Omental fat pad (tissue), 4 donors: ENCODE results near the gene PRKAG2. TPM values are rescaled to one million over a fixed set of nuclear protein-coding genes. Genes with fewer than 3 reads are reported as not detected.

ENCODE experiments used
- ATAC-seq: fragments of 150-250 bp; one replicate; pipeline ENCODE4 v1.9.1; 2016; ENCODE audit warnings: mild to moderate bottlenecking, moderate library complexity; ENCODE audit not compliant: low FRiP score
- DNase-seq: peaks from one replicate; pipeline ENCODE4 v3.0.0-alpha.2; 2019; ENCODE audit warnings: low spot score
- CTCF ChIP-seq, 3 donors: fragments of 450-650 bp; IDR thresholded peaks; one replicate each; pipeline ENCODE4 v1.5.1; 2016 to 2017; ENCODE audit warnings: antibody characterized with exemption in 3 of 3, mild to moderate bottlenecking in 3 of 3, moderate library complexity in 2 of 3
- total RNA-seq, 4 donors: library from RNA; depleted of rRNA; stranded (reverse); fragments of >200 nt; gene quantifications; one replicate each; pipeline ENCODE4 v1.1.0, GENCODE V29; 2016

The PRKAG2 gene
- total RNA-seq, 4 donors from 2014 or later, result 31.6 to 49.5 (median 36.9) TPM

GRCh38 chr7:151681726-151682125 lies 195.2 kb downstream of the PRKAG2 start:
- no peak for TF ChIP-seq CTCF (IDR thresholded peaks at IDR 0.05)
- no peak for DNase-seq

GRCh38 chr7:151680810-151681209 lies 196.1 kb downstream of the PRKAG2 start:
- ATAC-seq (peak; percentile 34), DNase-seq (no peak)
- no peak for TF ChIP-seq CTCF (IDR thresholded peaks at IDR 0.05)

More at GRCh38 chr7:151681726-151682125, 195.2 kb downstream of the PRKAG2 start:
- ATAC-seq, result no peak

GRCh38 chr7:151679881-151680612 lies 196.9 kb downstream of the PRKAG2 start:
- ATAC-seq (no peak), DNase-seq (no peak)
- no peak for TF ChIP-seq CTCF (IDR thresholded peaks at IDR 0.05)

GRCh38 chr7:151679071-151679708 lies 197.7 kb downstream of the PRKAG2 start:
- no peak for ATAC-seq
- no peak for TF ChIP-seq CTCF (IDR thresholded peaks at IDR 0.05)
- no peak for DNase-seq

- no peak for TF ChIP-seq CTCF (IDR thresholded peaks at IDR 0.05)
- ATAC-seq (no peak), DNase-seq (no peak)
Observed at GRCh38 chr7:151678227-151678604, 198.7 kb downstream of the PRKAG2 start.

- ATAC-seq, result no peak
- no peak for DNase-seq
- TF ChIP-seq CTCF (IDR thresholded peaks at IDR 0.05), result no peak
Observed at GRCh38 chr7:151677581-151678226, 199.2 kb downstream of the PRKAG2 start.
